Karpas-422 (cell line): ENCODE results near the gene FAM210A. TPM values are rescaled to one million over a fixed set of nuclear protein-coding genes. Genes with fewer than 3 reads are reported as not detected.
"Not testable (repeated sequence)": the region's sequence is repeated elsewhere in the genome, so short reads cannot be mapped to it uniquely, and the experiment has no call there.

Source experiments
- DNase-seq: peaks from one replicate; pipeline ENCODE4 v3.0.0-alpha.2; 2015
- H2AFZ ChIP-seq: fragments of 200-600 bp; sonication (generic); 2 replicates; pipeline ENCODE4 v1.6.1; 2014; ENCODE audit warnings: antibody characterized with exemption, low read length, mixed read lengths
- H3K27ac ChIP-seq: fragments of 200-600 bp; sonication (generic); 2 replicates; pipeline ENCODE4 v1.5.1; 2014; ENCODE audit warnings: mild to moderate bottlenecking, low read length, moderate library complexity
- H3K27me3 ChIP-seq: fragments of 200-600 bp; sonication (generic); 2 replicates; pipeline ENCODE4 v1.6.1; 2014; ENCODE audit warnings: low read length, mixed read lengths
- H3K36me3 ChIP-seq: fragments of 200-600 bp; sonication (generic); 2 replicates; pipeline ENCODE4 v1.6.1; 2014; ENCODE audit warnings: low read length, mixed read lengths; ENCODE audit not compliant: insufficient read depth
- H3K4me1 ChIP-seq: fragments of 200-600 bp; sonication (generic); 2 replicates; pipeline ENCODE4 v1.6.1; 2014; ENCODE audit warnings: mild to moderate bottlenecking, low read length, mixed read lengths
- H3K4me2 ChIP-seq: fragments of 200-600 bp; sonication (generic); 2 replicates; pipeline ENCODE4 v1.6.1; 2014; ENCODE audit warnings: low read length, low read depth, mild to moderate bottlenecking; ENCODE audit not compliant: poor library complexity, severe bottlenecking
- H3K4me3 ChIP-seq: fragments of 200-600 bp; sonication (generic); 2 replicates; pipeline ENCODE4 v1.5.1; 2014; ENCODE audit warnings: mild to moderate bottlenecking, antibody characterized with exemption, low read length, mixed read lengths
- H3K79me2 ChIP-seq: fragments of 200-600 bp; sonication (generic); 2 replicates; pipeline ENCODE4 v1.6.1; 2014; ENCODE audit warnings: mild to moderate bottlenecking, low read length, mixed read lengths
- H3K9ac ChIP-seq: fragments of 200-600 bp; sonication (generic); 2 replicates; pipeline ENCODE4 v1.6.0; 2014; ENCODE audit warnings: low read length
- H3K9me2 ChIP-seq: fragments of 200-600 bp; sonication (generic), shearing (Covaris generic); replicated peaks from 2 replicates; pipeline ENCODE4 v1.6.0; 2014; ENCODE audit warnings: mild to moderate bottlenecking, low read length, moderate library complexity; ENCODE audit not compliant: insufficient read depth
- H3K9me3 ChIP-seq: fragments of 300-700, 200-600 bp; sonication (generic); 2 replicates; pipeline ENCODE4 v1.6.1; 2014; ENCODE audit warnings: low read length, mixed read lengths
- H4K20me1 ChIP-seq: fragments of 200-600 bp; sonication (generic); 2 replicates; pipeline ENCODE4 v1.6.1; 2014; ENCODE audit warnings: mild to moderate bottlenecking, antibody characterized with exemption, low read length, low read depth; ENCODE audit not compliant: insufficient read depth
- total RNA-seq: library from RNA; depleted of rRNA; stranded (reverse); fragments of >200 nt; shearing (Covaris generic); gene quantifications from 2 replicates; pipeline ENCODE4 v1.2.3, GENCODE V29; 2014; ENCODE audit warnings: low replicate concordance

The FAM210A gene
- total RNA-seq, 1 experiment from 2014 or later, result 48.3 TPM

- H3K27ac ChIP-seq, DNase-seq, H4K20me1 ChIP-seq, H2AFZ ChIP-seq, H3K4me2 ChIP-seq, H3K9me2 ChIP-seq, H3K4me1 ChIP-seq, H3K36me3 ChIP-seq, H3K4me3 ChIP-seq, H3K9me3 ChIP-seq, H3K9ac ChIP-seq, H3K27me3 ChIP-seq: not testable (repeated sequence)
- H3K79me2 ChIP-seq, result peaks cover 77% of the 10 kb centered on the region
Observed at GRCh38 chr18:13695337-13695736, 31.0 kb downstream of the FAM210A start.

- Histone ChIP-seq H3K79me2 (peaks cover 78% of the 10 kb centered on the region), H4K20me1 (peaks cover 18% of the 10 kb centered on the region)
- H3K27me3 ChIP-seq, H2AFZ ChIP-seq, H3K36me3 ChIP-seq, H3K27ac ChIP-seq, H3K4me2 ChIP-seq, H3K4me1 ChIP-seq, DNase-seq, H3K4me3 ChIP-seq, H3K9ac ChIP-seq, H3K9me3 ChIP-seq, H3K9me2 ChIP-seq: not testable (repeated sequence)
Observed at GRCh38 chr18:13690060-13690459, 36.3 kb downstream of the FAM210A start.

DNA sequence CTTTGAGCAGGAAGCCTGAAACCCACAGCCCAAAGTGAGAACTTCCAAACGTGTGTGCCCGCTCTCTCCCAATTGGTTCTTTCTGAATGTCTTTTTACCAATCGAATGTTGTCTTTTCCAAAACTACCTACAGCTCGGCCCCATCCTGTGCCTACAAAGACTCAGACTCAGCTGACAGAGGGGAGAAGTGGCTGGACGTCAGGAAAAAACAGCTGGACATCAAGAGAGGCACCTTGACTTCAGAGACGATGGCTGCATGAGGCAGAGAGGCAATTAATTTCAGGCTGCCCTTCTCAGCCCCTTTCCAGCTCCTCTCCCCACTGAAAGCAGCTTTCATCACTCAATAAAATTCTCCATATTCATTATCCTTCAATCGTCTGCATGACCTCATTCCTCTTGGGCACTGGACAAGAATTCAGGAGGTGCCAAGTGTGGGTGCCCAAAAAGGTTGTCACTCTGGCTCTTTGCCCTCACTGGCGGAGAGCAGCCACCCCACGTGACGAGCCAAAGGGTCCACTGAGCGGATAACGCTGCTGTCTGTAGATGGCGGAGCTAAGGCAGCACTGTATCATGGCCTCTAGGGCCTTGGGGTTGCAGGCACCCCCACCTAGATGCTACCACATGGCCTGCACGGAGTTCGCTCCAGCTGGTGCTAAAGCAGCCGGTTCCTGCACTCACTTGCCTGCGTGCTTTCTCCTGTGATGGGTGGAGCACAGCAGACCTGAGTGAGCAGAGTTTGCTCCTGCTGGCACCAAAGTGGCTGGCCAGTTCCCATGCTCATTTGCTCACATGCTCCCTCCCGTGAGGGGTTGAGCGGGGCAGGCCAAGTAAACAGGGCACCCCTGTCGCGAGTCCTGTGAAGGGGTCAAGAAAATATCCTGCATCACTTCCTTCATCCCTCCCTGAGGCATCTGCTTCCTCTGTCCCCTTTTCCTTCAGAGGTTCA, 37.9 kb downstream of the FAM210A start:
- H3K27ac ChIP-seq, result no peak overlapping the region
- H3K9ac ChIP-seq, result no peak overlapping the region
- no peaks in the 10 kb centered on the region for H3K9me2 ChIP-seq
- H4K20me1 ChIP-seq, result peaks cover 22% of the 10 kb centered on the region
- no peaks in the 10 kb centered on the region for H3K9me3 ChIP-seq
- peaks cover 86% of the 10 kb centered on the region for H3K79me2 ChIP-seq
- no peaks in the 10 kb centered on the region for H3K27me3 ChIP-seq
- H2AFZ ChIP-seq, result no peak overlapping the region
- no peaks in the 10 kb centered on the region for H3K36me3 ChIP-seq
- no peak overlapping the region for H3K4me3 ChIP-seq
- no peaks in the 10 kb centered on the region for H3K4me1 ChIP-seq
- no peak overlapping the region for H3K4me2 ChIP-seq
- no peak for DNase-seq

- Histone ChIP-seq H3K9ac (no peak overlapping the region), H3K27me3 (no peaks in the 10 kb centered on the region), H3K9me2 (no peaks in the 10 kb centered on the region), H2AFZ (no peak overlapping the region), H3K27ac (no peak overlapping the region), H3K9me3 (no peaks in the 10 kb centered on the region), H3K4me3 (no peak overlapping the region), H3K36me3 (peaks cover 13% of the 10 kb centered on the region; the same call in 1 of the 2 replicates), H4K20me1 (peaks cover 29% of the 10 kb centered on the region), H3K79me2 (peaks cover 96% of the 10 kb centered on the region), H3K4me2 (no peak overlapping the region), H3K4me1 (peaks cover 24% of the 10 kb centered on the region)
- no peak for DNase-seq
Observed at GRCh38 chr18:13684546-13684945, 41.8 kb downstream of the FAM210A start.

DNA sequence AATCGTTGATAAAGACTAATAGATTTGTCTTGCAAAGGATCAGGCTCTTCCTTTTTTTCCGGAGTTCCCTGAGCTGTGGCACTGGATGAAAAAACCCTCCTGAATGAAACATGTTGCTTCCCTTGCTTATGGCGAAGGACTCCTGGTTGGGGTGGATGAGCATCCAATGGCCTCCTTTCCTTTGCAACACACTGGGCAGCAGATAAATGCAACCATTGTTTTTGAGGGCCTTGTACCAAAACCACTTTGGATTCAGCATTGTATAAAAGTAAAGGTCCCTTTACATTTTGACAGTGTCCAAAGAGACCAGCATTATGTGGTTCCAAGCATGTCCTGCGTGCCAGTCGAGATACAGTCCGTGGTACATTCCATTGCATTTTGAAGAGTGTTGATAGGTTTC, 44.7 kb downstream of the FAM210A start:
- H3K4me1 ChIP-seq, result peaks cover 34% of the 10 kb centered on the region
- H3K27ac ChIP-seq, result peak overlapping the region; percentile 29; the same call in 1 of the 2 replicates
- no peak overlapping the region for H3K9ac ChIP-seq
- peaks cover 93% of the 10 kb centered on the region for H3K79me2 ChIP-seq
- H3K27me3 ChIP-seq, result no peaks in the 10 kb centered on the region
- H4K20me1 ChIP-seq, result peaks cover 22% of the 10 kb centered on the region
- H3K4me2 ChIP-seq, result no peak overlapping the region
- H3K36me3 ChIP-seq, result peaks cover 13% of the 10 kb centered on the region; the same call in 1 of the 2 replicates
- H3K9me2 ChIP-seq, result no peaks in the 10 kb centered on the region
- no peak for DNase-seq
- H2AFZ ChIP-seq, result no peak overlapping the region
- H3K4me3 ChIP-seq, result no peak overlapping the region
- H3K9me3 ChIP-seq, result no peaks in the 10 kb centered on the region

DNA sequence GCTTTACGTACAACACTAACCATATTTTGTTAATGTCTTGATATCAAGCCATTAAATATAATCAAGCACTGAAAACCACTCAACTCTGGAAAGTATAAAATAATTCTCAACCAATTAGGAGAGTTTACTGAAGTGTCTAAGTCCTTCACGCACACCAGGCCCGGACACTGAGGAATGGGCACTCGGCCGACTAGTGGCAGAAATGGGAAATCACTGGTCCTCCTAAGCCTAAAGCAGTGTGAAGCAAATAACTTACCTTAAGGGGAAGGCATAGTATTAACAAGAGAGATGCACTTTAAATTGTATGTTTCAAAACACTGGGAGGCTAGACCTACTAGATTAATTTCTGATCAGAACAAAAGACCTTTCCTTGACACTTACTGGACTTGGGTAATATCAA, 45.7 kb downstream of the FAM210A start:
- no peak overlapping the region for H3K9ac ChIP-seq
- no peak overlapping the region for H2AFZ ChIP-seq
- no peaks in the 10 kb centered on the region for H3K27me3 ChIP-seq
- H3K79me2 ChIP-seq, result peaks cover 87% of the 10 kb centered on the region
- H3K36me3 ChIP-seq, result peaks cover 13% of the 10 kb centered on the region; the same call in 1 of the 2 replicates
- no peak overlapping the region for H3K27ac ChIP-seq
- H3K9me2 ChIP-seq, result no peaks in the 10 kb centered on the region
- peak; percentile 66 for DNase-seq
- no peaks in the 10 kb centered on the region for H3K9me3 ChIP-seq
- no peak overlapping the region for H3K4me2 ChIP-seq
- no peak overlapping the region for H3K4me3 ChIP-seq
- peaks cover 34% of the 10 kb centered on the region for H3K4me1 ChIP-seq
- H4K20me1 ChIP-seq, result peaks cover 14% of the 10 kb centered on the region

DNA sequence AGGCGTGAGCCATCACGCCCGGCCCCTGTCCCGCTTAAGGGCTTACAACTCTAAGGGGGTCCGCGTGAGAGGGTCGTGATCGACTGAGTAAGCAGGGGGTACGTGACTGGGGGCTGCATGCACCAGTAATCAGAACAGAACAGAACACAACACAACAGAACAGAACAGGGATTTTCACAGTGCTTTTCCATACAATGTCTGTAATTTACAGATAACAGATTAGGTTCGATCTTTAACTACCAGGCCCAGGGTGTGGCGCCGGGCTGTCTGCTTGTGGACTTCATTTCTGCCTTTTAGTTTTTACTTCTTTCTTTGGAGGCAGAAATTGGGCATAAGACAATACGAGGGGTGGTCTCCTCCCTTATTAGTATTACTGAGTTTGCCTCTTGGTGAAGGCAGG, 49.0 kb downstream of the FAM210A start:
- H4K20me1 ChIP-seq, H3K9me2 ChIP-seq, H3K4me2 ChIP-seq, DNase-seq, H3K27ac ChIP-seq, H3K27me3 ChIP-seq, H3K9ac ChIP-seq, H3K9me3 ChIP-seq, H3K4me3 ChIP-seq, H2AFZ ChIP-seq: not testable (repeated sequence)
- H3K79me2 ChIP-seq, result peaks cover 68% of the 10 kb centered on the region
- peaks cover 13% of the 10 kb centered on the region; the same call in 1 of the 2 replicates for H3K36me3 ChIP-seq
- peaks cover 34% of the 10 kb centered on the region for H3K4me1 ChIP-seq

DNA sequence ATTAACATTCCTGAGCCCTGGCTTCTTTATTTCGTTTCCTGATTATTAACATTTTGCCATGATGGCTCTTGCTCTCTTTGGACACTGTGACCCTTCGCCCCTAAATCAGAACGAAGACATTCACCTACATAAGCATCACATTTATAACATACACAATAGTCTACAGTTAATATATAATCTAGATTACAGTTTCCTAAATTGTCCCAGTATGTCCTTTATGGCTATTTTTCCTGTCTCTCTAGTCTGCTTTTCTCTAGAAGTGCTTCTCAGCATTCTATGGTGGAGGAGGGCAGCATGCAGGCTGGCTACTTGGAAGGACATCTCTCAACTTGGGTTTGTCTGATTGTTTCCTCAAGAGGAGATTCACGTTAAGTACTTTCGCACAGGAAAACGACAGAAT, 49.9 kb downstream of the FAM210A start:
- Histone ChIP-seq H3K79me2 (peaks cover 68% of the 10 kb centered on the region), H3K27ac (no peak overlapping the region), H3K9ac (no peak overlapping the region), H3K27me3 (no peaks in the 10 kb centered on the region), H3K9me2 (no peaks in the 10 kb centered on the region), H3K36me3 (peaks cover 10% of the 10 kb centered on the region; the same call in 1 of the 2 replicates), H3K4me2 (no peak overlapping the region), H3K4me1 (peaks cover 29% of the 10 kb centered on the region), H4K20me1 (0 out of 2 replicates have a peak, but pooled peaks cover 3% of the 10 kb centered on the region), H2AFZ (no peak overlapping the region), H3K4me3 (no peak overlapping the region), H3K9me3 (no peaks in the 10 kb centered on the region)
- DNase-seq, result no peak
